ENCODE results near the gene TBC1D17.

Gene TBC1D17

GRCh38 chr19:49887037-49887664, 9.6 kb downstream of the TBC1D17 start:
- no peaks in the 10 kb centered on the region for H3K79me2 ChIP-seq (ENCODE audit: control insufficient read depth, low read length)
- H3K36me3 ChIP-seq (ENCODE audit: control insufficient read depth, low read length), result peaks cover 13% of the 10 kb centered on the region
- no peak for TF ChIP-seq CTCF (IDR thresholded peaks at IDR 0.05; ENCODE audit: low read depth, low read length, poor library complexity, severe bottlenecking)
- TF ChIP-seq EZH2phosphoT487 (IDR thresholded peaks at IDR 0.05; ENCODE audit: borderline replicate concordance, low read length), result no peak
- H3K4me3 ChIP-seq (ENCODE audit: low read length), result no peak overlapping the region
- H3K27me3 ChIP-seq (ENCODE audit: control insufficient read depth, low read length), result peaks cover 25% of the 10 kb centered on the region
- no peak overlapping the region for H3K4me2 ChIP-seq (ENCODE audit: low read length)
- H3K9me2 ChIP-seq (replicated peaks; ENCODE audit: control insufficient read depth, low read length), result no peaks in the 10 kb centered on the region
- H3K4me1 ChIP-seq (ENCODE audit: control insufficient read depth, low read length), result peaks cover 34% of the 10 kb centered on the region
- peaks cover 3% of the 10 kb centered on the region; the same call in 1 of the 2 replicates for H3K9me3 ChIP-seq (ENCODE audit: control insufficient read depth, insufficient read depth, low read length)
- H3F3A ChIP-seq (ENCODE audit: control insufficient read depth, insufficient read depth), result peaks cover 5% of the 10 kb centered on the region; the same call in 1 of the 2 replicates
- H3K27ac ChIP-seq (ENCODE audit: low read depth, low read length), result no peak overlapping the region
- H4K20me1 ChIP-seq (ENCODE audit: control insufficient read depth, insufficient read depth, low read depth, low read length), result no peaks in the 10 kb centered on the region

GRCh38 chr19:49887665-49888509, 10.4 kb downstream of the TBC1D17 start:
- Histone ChIP-seq H3K4me2 (ENCODE audit: low read length) (peak overlapping the region; percentile 33), H3K79me2 (ENCODE audit: control insufficient read depth, low read length) (no peaks in the 10 kb centered on the region), H3K4me1 (ENCODE audit: control insufficient read depth, low read length) (peaks cover 34% of the 10 kb centered on the region), H3K4me3 (ENCODE audit: low read length) (no peak overlapping the region), H3F3A (ENCODE audit: control insufficient read depth, insufficient read depth) (peaks cover 5% of the 10 kb centered on the region; the same call in 1 of the 2 replicates), H3K9me2 (replicated peaks; ENCODE audit: control insufficient read depth, low read length) (no peaks in the 10 kb centered on the region), H3K9me3 (ENCODE audit: control insufficient read depth, insufficient read depth, low read length) (peaks cover 2% of the 10 kb centered on the region; the same call in 1 of the 2 replicates), H3K27me3 (ENCODE audit: control insufficient read depth, low read length) (peaks cover 30% of the 10 kb centered on the region), H3K27ac (ENCODE audit: low read depth, low read length) (no peak overlapping the region), H3K36me3 (ENCODE audit: control insufficient read depth, low read length) (peaks cover 7% of the 10 kb centered on the region), H4K20me1 (ENCODE audit: control insufficient read depth, insufficient read depth, low read depth, low read length) (no peaks in the 10 kb centered on the region)
- no peak for TF ChIP-seq CTCF (IDR thresholded peaks at IDR 0.05; ENCODE audit: low read depth, low read length, poor library complexity, severe bottlenecking)
- no peak for TF ChIP-seq EZH2phosphoT487 (IDR thresholded peaks at IDR 0.05; ENCODE audit: borderline replicate concordance, low read length)

GRCh38 chr19:49888510-49888824, 11.0 kb downstream of the TBC1D17 start:
- Histone ChIP-seq H3K9me2 (replicated peaks; ENCODE audit: control insufficient read depth, low read length) (no peaks in the 10 kb centered on the region), H3K9me3 (ENCODE audit: control insufficient read depth, insufficient read depth, low read length) (no peaks in the 10 kb centered on the region), H3K4me2 (ENCODE audit: low read length) (peak overlapping the region; percentile 33), H3K27ac (ENCODE audit: low read depth, low read length) (no peak overlapping the region), H3K4me1 (ENCODE audit: control insufficient read depth, low read length) (peaks cover 34% of the 10 kb centered on the region), H3K4me3 (ENCODE audit: low read length) (no peak overlapping the region), H3K36me3 (ENCODE audit: control insufficient read depth, low read length) (peaks cover under 1% of the 10 kb centered on the region), H3K27me3 (ENCODE audit: control insufficient read depth, low read length) (peaks cover 34% of the 10 kb centered on the region), H3F3A (ENCODE audit: control insufficient read depth, insufficient read depth) (peaks cover 5% of the 10 kb centered on the region; the same call in 1 of the 2 replicates), H3K79me2 (ENCODE audit: control insufficient read depth, low read length) (no peaks in the 10 kb centered on the region), H4K20me1 (ENCODE audit: control insufficient read depth, insufficient read depth, low read depth, low read length) (no peaks in the 10 kb centered on the region)
- TF ChIP-seq CTCF (IDR thresholded peaks at IDR 0.05; ENCODE audit: low read depth, low read length, poor library complexity, severe bottlenecking) (no peak), EZH2phosphoT487 (IDR thresholded peaks at IDR 0.05; ENCODE audit: borderline replicate concordance, low read length) (no peak)
